H9 (cell line): ENCODE results near the gene FAF1. TPM values are rescaled to one million over a fixed set of nuclear protein-coding genes. Genes with fewer than 3 reads are reported as not detected.

Experiments used
- DNase-seq: peaks from one replicate; pipeline ENCODE4 v3.0.0-alpha.2; 2017
- H2AFZ ChIP-seq: one replicate; pipeline ENCODE4 v1.6.1; 2013; ENCODE audit warnings: mild to moderate bottlenecking, low read length, control low read depth, moderate library complexity
- H2AK5ac ChIP-seq: 2 replicates; pipeline ENCODE4 v1.6.1; 2013; ENCODE audit warnings: low read length, control low read depth, mixed read lengths; ENCODE audit not compliant: insufficient read length
- H2BK120ac ChIP-seq: one replicate; pipeline ENCODE4 v1.6.1; 2013; ENCODE audit warnings: low read depth, mild to moderate bottlenecking, low read length, control low read depth, inconsistent platforms; ENCODE audit not compliant: poor library complexity, severe bottlenecking
- H2BK12ac ChIP-seq: 2 replicates; pipeline ENCODE4 v1.6.1; 2013; ENCODE audit warnings: low read length, control low read depth, mixed read lengths, low read depth; ENCODE audit not compliant: insufficient read length
- H2BK15ac ChIP-seq: 2 replicates; pipeline ENCODE4 v1.6.1; 2013; ENCODE audit warnings: low read depth, low read length, control low read depth
- H2BK20ac ChIP-seq: one replicate; pipeline ENCODE4 v1.6.1; 2013; ENCODE audit warnings: low read depth, mild to moderate bottlenecking, low read length, control low read depth, inconsistent platforms; ENCODE audit not compliant: poor library complexity, severe bottlenecking
- H2BK5ac ChIP-seq: 2 replicates; pipeline ENCODE4 v1.6.1; 2013; ENCODE audit warnings: low read length, control low read depth, mixed read lengths; ENCODE audit not compliant: insufficient read length
- H3K14ac ChIP-seq: 2 replicates; pipeline ENCODE4 v1.6.1; 2013; ENCODE audit warnings: low read length, control low read depth; ENCODE audit not compliant: insufficient read depth
- H3K18ac ChIP-seq: 2 replicates; pipeline ENCODE4 v1.6.1; 2013; ENCODE audit warnings: low read depth, mild to moderate bottlenecking, mixed read lengths, low read length, control low read depth; ENCODE audit not compliant: insufficient read length
- H3K23ac ChIP-seq: 2 replicates; pipeline ENCODE4 v1.6.1; 2013; ENCODE audit warnings: low read length, control low read depth, mixed read lengths, low read depth; ENCODE audit not compliant: insufficient read length
- H3K23me2 ChIP-seq: 2 replicates; pipeline ENCODE4 v1.6.1; 2013; ENCODE audit warnings: low read depth, mild to moderate bottlenecking, mixed read lengths, low read length, control low read depth; ENCODE audit not compliant: insufficient read length, poor library complexity, severe bottlenecking
- H3K27ac ChIP-seq: 2 replicates; pipeline ENCODE4 v1.5.1; 2013; ENCODE audit warnings: low read length, control low read depth, mixed read lengths, low read depth; ENCODE audit not compliant: insufficient read length
- H3K27me3 ChIP-seq: 2 replicates; pipeline ENCODE4 v1.6.1; 2013; ENCODE audit warnings: low read length, control low read depth, inconsistent platforms; ENCODE audit not compliant: insufficient read depth
- H3K4ac ChIP-seq: 2 replicates; pipeline ENCODE4 v1.6.1; 2013; ENCODE audit warnings: low read depth, mild to moderate bottlenecking, control low read depth, inconsistent platforms, low read length, moderate library complexity
- H3K4me1 ChIP-seq: 2 replicates; pipeline ENCODE4 v1.6.1; 2013; ENCODE audit warnings: low read length, control low read depth, inconsistent platforms; ENCODE audit not compliant: insufficient read depth
- H3K4me2 ChIP-seq: 2 replicates; pipeline ENCODE4 v1.6.1; 2013; ENCODE audit warnings: low read length, control low read depth, mixed read lengths; ENCODE audit not compliant: insufficient read length, insufficient read depth
- H3K56ac ChIP-seq: 2 replicates; pipeline ENCODE4 v1.6.1; 2013; ENCODE audit warnings: low read depth, mild to moderate bottlenecking, mixed read lengths, low read length, control low read depth; ENCODE audit not compliant: insufficient read length
- H3K79me1 ChIP-seq: 2 replicates; pipeline ENCODE4 v1.6.1; 2013; ENCODE audit warnings: low read depth, mild to moderate bottlenecking, moderate library complexity, low read length, control low read depth, inconsistent platforms; ENCODE audit not compliant: insufficient read depth, poor library complexity, severe bottlenecking
- H3K79me2 ChIP-seq: 2 replicates; pipeline ENCODE4 v1.6.1; 2013; ENCODE audit warnings: low read length, control low read depth, inconsistent platforms; ENCODE audit not compliant: insufficient read depth
- H3K9ac ChIP-seq: 2 replicates; pipeline ENCODE4 v1.6.1; 2013; ENCODE audit warnings: low read length, control low read depth, mixed read lengths; ENCODE audit not compliant: insufficient read length; ENCODE audit errors: extremely low read depth
- H3K9me3 ChIP-seq: one replicate; pipeline ENCODE4 v1.6.1; 2013; ENCODE audit warnings: low read depth, low read length, inconsistent platforms; ENCODE audit not compliant: control insufficient read depth
- H3T11ph ChIP-seq: one replicate; pipeline ENCODE4 v1.6.1; 2013; ENCODE audit warnings: mild to moderate bottlenecking, low read length, control low read depth, inconsistent platforms
- H4K20me1 ChIP-seq: one replicate; pipeline ENCODE4 v1.6.1; 2013; ENCODE audit not compliant: control insufficient read depth, insufficient read length, insufficient read depth
- H4K5ac ChIP-seq: 2 replicates; pipeline ENCODE4 v1.6.1; 2013; ENCODE audit warnings: low read depth, mild to moderate bottlenecking, mixed read lengths, low read length, control low read depth; ENCODE audit not compliant: insufficient read length
- H4K8ac ChIP-seq: replicated peaks from 2 replicates; pipeline ENCODE4 v1.6.1; 2013; ENCODE audit warnings: low read length, control low read depth, mixed read lengths, low read depth; ENCODE audit not compliant: insufficient read length
- H4K91ac ChIP-seq: 2 replicates; pipeline ENCODE4 v1.6.1; 2013; ENCODE audit warnings: low read depth, mild to moderate bottlenecking, moderate library complexity, mixed read lengths, low read length, control low read depth; ENCODE audit not compliant: insufficient read length
- H3K27ac Mint-ChIP-seq, 3 experiments: 2 replicates in 2 of 3; 3 replicates in 1 of 3; pipeline ENCODE4 v1.8.0; 2020 to 2021; ENCODE audit warnings: mixed read lengths in 3 of 3, mild to moderate bottlenecking in 1 of 3, moderate library complexity in 1 of 3
- H3K27me3 Mint-ChIP-seq: 2 replicates; pipeline ENCODE4 v1.8.0; 2021; ENCODE audit warnings: low read depth, mild to moderate bottlenecking, moderate library complexity, mixed read lengths
- H3K36me3 Mint-ChIP-seq, 3 experiments: 2 replicates in 2 of 3; 3 replicates in 1 of 3; pipeline ENCODE4 v1.8.0; 2020 to 2021; ENCODE audit warnings: low read depth in 3 of 3, mixed read lengths in 3 of 3; ENCODE audit not compliant: insufficient read depth in 1 of 3
- H3K4me1 Mint-ChIP-seq, 2 experiments: 2 replicates each; pipeline ENCODE4 v1.8.0; 2020; ENCODE audit warnings: mixed read lengths in 2 of 2
- H3K4me3 Mint-ChIP-seq, 2 experiments: 2 replicates in 1 of 2; 3 replicates in 1 of 2; pipeline ENCODE4 v1.8.0; 2020 to 2021; ENCODE audit warnings: mild to moderate bottlenecking in 2 of 2, mixed read lengths in 2 of 2, moderate library complexity in 1 of 2
- H3K9me3 Mint-ChIP-seq, 2 experiments: 2 replicates in 1 of 2; 3 replicates in 1 of 2; pipeline ENCODE4 v1.8.0; 2020; ENCODE audit warnings: mild to moderate bottlenecking in 2 of 2, mixed read lengths in 2 of 2, moderate library complexity in 1 of 2
- WGBS: extraction: QIAGEN DNeasy Blood & Tissue Kit; methylation state at CpG from one replicate; pipeline ENCODE4 v1.1.7; 2013; ENCODE audit warnings: missing lambda C conversion rate, low lambda C conversion rate, mixed read lengths; ENCODE audit not compliant: insufficient read length; ENCODE audit errors: extremely low coverage; 5-methylcytosine and 5-hydroxymethylcytosine counted together
- total RNA-seq: library from RNA; stranded (reverse); gene quantifications from 2 replicates; pipeline ENCODE4 v1.2.1, GENCODE V29; 2021
- TF ChIP-seq, protein P1 (sequence below): fragments of 200-600 bp; sonication (generic); conservative IDR thresholded peaks from 3 replicates; pipeline ENCODE4 v1.8.0; 2021; ENCODE audit warnings: antibody characterized with exemption, mild to moderate bottlenecking

The FAF1 gene
- total RNA-seq, 1 experiment from 2014 or later = 60.8 TPM

DNA sequence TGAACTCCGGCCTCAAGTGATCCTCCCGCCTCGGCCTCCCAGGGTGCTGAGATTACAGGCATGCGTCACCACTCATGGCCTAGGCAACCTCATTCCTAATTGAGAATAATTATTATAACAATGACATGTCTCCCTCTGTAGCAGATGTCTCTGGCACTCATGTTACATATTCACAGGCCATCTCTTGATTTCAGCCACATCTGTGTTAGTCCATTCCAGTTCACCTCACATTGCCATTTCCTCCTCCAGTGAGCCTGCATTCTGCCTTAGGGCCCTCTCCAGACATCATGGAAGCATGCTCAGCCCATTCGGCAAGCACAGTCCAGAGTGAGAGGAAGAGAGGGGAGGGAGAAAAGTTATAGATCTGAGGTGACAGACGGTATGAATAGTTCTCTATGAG lies 42.4 kb upstream of the FAF1 start:
- Histone ChIP-seq H2BK12ac (no peak overlapping the region), H2BK15ac (no peak overlapping the region), H3K9me3 (no peaks in the 10 kb centered on the region), H3K4me2 (no peak overlapping the region), H3K56ac (no peak overlapping the region), H2BK120ac (no peak overlapping the region), H4K91ac (no peak overlapping the region), H3T11ph (no peak overlapping the region), H3K4ac (no peak overlapping the region), H4K5ac (no peak overlapping the region), H3K79me2 (no peaks in the 10 kb centered on the region), H3K9ac (no peak overlapping the region), H3K18ac (no peak overlapping the region), H4K8ac (no peak overlapping the region), H3K27me3 (no peaks in the 10 kb centered on the region), H2AK5ac (no peak overlapping the region), H3K79me1 (no peaks in the 10 kb centered on the region), H3K23me2 (no peaks in the 10 kb centered on the region), H3K14ac (no peak overlapping the region), H4K20me1 (no peaks in the 10 kb centered on the region), H3K4me1 (no peaks in the 10 kb centered on the region), H3K27ac (no peak overlapping the region), H2BK20ac (no peak overlapping the region), H3K23ac (no peak overlapping the region), H2BK5ac (no peak overlapping the region), H2AFZ (no peak overlapping the region)
- TF ChIP-seq, protein P1, sequence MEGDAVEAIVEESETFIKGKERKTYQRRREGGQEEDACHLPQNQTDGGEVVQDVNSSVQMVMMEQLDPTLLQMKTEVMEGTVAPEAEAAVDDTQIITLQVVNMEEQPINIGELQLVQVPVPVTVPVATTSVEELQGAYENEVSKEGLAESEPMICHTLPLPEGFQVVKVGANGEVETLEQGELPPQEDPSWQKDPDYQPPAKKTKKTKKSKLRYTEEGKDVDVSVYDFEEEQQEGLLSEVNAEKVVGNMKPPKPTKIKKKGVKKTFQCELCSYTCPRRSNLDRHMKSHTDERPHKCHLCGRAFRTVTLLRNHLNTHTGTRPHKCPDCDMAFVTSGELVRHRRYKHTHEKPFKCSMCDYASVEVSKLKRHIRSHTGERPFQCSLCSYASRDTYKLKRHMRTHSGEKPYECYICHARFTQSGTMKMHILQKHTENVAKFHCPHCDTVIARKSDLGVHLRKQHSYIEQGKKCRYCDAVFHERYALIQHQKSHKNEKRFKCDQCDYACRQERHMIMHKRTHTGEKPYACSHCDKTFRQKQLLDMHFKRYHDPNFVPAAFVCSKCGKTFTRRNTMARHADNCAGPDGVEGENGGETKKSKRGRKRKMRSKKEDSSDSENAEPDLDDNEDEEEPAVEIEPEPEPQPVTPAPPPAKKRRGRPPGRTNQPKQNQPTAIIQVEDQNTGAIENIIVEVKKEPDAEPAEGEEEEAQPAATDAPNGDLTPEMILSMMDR = no peak
- Mint-ChIP-seq H3K4me3 (no peak overlapping the region), H3K4me1 (peaks cover 2 to 3% of the 10 kb centered on the region in 2 experiments; a peak in 1 of 4 replicates), H3K9me3 (no peaks in the 10 kb centered on the region), H3K27ac (no peak overlapping the region; a peak in 1 of 7 replicates), H3K36me3 (no peaks in the 10 kb centered on the region; a peak in 1 of 7 replicates), H3K27me3 (peaks cover 8% of the 10 kb centered on the region)
- no peak for DNase-seq
- WGBS = no CpG with 5 or more reads among the region's 6 CpGs
